Germinal center (tissue), 1 donor: ENCODE results near the gene SNED1.

Source experiments
- DNase-seq: peaks from one replicate; pipeline ENCODE4 v3.0.0; 2012; ENCODE audit warnings: mixed read lengths, low spot score

The SNED1 gene

DNA sequence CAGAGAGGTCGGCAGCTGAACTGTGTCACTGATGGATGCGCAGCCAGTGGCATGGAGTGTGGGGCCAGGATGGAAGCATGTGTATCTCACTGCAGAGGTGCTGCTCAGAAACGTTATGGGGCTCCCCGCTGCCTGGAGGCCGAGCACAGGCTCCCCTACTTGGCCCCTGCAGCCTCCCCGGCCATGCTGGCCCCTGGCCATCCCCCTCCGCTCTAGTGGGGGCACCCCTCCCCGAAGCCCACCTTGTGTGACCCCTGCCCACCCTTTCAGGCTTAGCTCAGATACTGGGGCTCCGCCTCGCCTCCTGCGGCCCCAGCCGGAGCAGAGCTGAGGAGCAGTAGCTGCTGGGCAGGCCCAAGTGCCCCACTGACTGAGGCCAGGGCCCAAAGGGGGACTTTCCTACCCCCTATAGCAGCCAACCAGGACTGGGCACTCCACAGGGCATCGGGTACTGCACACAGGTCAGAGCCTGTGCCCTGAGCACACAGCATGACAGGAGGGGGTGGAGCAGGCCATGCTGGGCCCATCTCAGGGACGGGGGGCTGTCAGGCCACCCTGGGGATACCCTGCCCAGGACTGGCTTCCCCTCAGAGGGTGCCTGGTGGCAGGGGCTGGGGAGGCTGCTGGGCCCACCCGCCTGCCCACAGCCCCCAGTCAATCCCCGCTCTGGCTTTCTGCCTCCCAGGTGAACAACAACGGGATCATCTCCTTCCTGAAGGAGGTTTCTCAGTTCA, 31.3 kb downstream of the SNED1 start:
- DNase-seq: no peak

GRCh38 chr2:241030333-241030680, 31.9 kb downstream of the SNED1 start:
- no peak for DNase-seq

DNA sequence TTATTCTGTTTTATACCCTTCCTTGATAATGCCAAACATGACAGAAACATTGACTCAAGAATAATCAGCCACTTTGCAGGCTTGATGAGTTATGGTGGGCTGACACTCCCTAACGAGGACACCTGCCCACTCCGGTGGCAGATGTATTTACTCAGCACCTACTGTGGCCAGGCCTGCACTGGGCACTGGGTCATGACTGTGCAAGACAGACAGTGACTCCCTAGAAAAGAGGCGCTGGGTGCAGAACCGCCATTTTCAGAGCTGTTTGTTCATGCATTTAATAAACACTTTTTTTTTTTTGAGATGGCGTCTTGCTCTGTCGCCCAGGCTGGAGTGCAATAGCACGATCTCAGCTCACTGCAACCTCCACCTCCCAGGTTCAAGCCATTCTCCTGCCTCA, 32.5 kb downstream of the SNED1 start:
- DNase-seq: no peak

- no peak for DNase-seq
Observed at GRCh38 chr2:241031436-241032165, 33.2 kb downstream of the SNED1 start.

DNA sequence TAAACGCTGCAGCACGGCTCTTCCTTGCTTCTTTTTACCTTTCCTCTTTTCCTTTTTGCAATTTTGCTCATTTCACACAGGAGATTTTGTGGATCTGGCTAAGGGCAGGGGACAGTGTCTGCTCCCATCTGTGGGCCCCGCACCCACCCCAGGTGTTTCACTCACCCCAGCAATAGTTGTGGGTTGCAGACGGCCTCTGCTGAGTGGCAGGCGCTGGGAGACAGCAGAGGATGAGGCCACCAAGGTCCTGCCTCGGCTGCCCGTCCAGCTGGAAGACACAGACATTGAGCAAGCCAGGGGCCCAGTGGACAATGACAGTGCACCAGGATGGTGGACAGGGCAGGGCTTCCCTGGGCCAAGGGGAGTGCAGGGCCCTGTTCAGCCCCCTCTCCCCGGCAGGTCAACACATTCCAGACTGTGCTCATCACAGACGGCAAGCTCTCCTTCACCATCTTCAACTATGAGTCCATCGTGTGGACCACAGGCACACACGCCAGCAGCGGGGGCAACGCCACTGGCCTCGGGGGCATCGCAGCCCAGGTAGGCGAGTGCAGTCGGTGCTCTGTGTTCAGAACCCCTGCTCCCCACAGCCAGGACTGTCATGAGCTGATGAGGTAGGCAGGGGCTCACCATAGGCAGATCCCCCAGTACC, 35.0 kb downstream of the SNED1 start:
- no peak for DNase-seq

- no peak for DNase-seq
Observed at GRCh38 chr2:241033994-241034393, 35.6 kb downstream of the SNED1 start.

GRCh38 chr2:241034490-241035141, 36.2 kb downstream of the SNED1 start:
- no peak for DNase-seq

DNA sequence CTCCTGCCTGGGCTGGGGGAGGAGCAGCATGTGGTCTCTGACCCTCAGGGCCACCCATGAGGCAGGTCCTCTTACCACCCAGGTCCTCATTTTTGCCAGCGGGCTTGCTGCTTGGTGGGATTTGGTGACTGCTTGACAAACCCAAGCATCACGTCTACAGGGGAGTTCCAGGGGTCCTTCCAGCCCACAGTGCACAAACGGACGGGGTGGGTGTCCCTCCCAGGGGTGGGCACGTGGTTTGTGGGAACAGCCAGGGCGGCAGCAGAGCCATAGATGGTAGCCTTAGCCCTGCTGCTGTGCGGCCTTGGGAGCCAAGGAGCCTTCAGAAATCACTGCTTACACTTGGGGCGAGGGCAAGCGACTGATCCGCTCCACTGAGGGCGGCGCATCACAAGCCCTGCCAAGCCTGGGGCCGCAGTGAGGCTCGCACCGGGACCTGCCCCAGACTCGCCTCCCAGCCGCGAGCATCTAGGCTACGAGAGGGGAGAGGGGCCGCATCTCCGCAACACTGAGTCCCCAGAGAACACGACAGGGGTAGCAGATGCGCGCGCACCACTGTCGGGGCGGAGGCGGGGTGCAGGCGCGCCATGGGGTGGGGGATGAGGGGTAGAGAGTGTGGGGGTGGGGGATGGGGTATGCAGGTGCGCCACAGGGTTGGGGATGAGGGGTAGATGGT, 36.9 kb downstream of the SNED1 start:
- DNase-seq: peak; percentile 77

GRCh38 chr2:241035818-241036396, 37.5 kb downstream of the SNED1 start:
- peak; percentile 71 for DNase-seq

DNA sequence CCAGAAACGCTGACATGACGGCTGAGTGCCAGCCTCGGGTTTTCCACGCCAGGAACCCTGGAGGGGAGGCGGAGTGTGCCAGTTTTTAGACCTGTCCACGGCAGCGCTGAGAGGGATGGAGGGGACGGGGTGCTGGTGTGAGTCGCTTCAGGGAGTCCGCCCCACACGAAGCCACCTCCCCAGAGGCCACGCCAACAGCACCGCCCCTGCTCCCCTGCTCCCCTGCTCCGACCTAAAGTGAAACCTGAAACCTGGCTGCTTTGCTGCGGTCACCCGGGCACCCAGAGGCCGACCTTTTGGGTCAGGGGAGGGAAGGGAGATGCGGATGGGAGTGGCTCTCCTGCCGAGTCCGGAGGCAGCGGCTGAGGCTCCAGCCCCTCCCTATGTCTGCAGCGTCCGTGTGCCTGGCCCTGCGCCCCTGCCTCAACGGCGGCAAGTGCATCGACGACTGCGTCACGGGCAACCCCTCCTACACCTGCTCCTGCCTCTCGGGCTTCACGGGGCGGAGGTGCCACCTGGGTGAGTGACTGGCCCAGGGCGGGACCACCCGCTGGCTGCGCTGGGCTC, 38.1 kb downstream of the SNED1 start:
- DNase-seq: peak; percentile 79

DNA sequence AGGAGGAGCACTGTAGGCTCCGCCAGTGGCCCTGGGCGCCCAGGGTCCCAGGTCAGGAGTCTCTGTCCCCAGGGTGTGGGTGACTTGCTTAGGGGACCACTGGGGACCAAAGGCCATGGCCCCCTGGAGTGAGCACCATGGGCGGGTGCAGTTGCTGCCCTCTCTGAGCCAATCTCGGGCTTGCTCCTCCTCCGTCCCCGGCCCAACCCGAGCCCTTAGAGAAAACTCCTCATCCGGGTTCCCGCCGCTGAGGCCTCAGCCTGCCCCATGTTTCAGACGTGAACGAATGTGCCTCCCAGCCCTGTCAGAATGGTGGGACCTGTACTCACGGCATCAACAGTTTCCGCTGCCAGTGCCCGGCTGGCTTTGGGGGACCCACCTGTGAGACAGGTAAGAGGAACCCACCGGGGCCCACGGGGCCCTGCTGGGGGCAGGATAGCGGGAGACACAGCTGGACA, 38.6 kb downstream of the SNED1 start:
- DNase-seq: peak; percentile 63

DNA sequence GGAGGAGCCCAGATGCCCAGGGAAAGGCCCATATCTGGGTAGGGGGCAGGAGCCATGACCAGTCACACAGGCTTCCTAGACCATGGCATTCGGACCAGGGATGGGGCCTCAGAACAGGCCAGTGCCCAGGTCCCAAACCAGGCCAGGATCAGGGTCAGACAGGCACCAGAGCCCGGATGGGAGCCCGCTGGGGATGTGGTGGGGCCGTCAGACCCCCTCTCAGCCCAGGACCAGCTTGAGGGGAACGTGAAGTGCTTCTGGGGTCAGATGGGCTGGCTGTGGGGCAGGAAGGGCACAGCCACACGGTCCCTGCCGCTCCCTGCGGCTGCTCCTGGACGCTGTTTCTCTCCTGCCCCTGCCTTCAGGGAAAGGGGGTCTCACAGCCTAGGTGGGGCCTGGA, 39.1 kb downstream of the SNED1 start:
- DNase-seq: no peak

GRCh38 chr2:241038374-241039180, 40.2 kb downstream of the SNED1 start:
- DNase-seq: no peak

DNA sequence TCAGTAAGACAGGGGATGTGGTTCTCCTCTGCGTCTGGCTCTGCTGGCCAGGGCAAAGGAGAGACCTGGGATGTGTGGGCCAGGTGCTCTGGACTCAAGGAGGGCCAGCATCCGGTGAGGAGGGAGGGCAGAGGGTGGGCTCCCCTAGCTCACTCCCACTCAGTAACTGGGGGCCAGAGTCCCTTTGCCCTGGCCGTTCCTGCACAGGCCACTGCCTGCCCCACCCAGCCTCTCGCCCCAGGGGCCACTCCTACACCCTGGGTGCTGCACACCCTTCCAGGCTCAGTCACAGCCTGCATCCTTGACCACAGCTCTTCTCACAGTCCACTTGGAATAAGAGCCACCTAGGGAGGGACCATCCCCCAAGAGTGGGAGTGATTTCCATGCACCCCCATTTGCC, 41.0 kb downstream of the SNED1 start:
- no peak for DNase-seq

GRCh38 chr2:241040081-241040803, 41.8 kb downstream of the SNED1 start:
- DNase-seq: no peak

DNA sequence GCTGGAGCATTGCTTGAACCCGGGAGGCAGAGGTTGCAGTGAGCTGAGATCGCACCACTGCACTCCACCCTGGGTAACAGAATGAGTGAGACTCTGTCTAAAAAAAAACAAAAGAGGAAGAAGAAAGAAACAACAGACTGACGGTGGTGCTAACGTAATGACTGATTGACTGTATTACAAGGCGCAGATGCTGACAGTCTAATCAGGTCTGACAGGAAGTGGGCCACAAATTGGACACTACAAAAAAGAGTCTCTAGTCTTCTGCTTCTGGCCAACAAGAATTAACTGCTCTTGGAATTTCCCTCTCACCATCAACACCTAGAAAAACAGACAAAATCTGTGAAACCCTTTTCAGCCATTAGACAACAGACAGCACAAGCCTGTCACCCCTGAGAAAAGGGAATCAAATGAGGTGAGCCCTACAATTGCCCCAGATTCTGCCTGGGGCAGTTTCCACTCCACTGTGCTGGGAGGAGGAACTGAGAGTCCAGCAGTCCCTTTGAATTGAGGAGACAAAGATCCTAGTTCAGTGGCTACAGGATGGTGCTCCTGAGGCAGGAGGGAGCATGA, 43.3 kb downstream of the SNED1 start:
- peak; percentile 61 for DNase-seq

- no peak for DNase-seq
Observed at GRCh38 chr2:241043581-241043980, 45.2 kb downstream of the SNED1 start.

- DNase-seq: no peak
Observed at GRCh38 chr2:241047253-241048010, 49.0 kb downstream of the SNED1 start.
